Esophagus squamous epithelium (tissue), 5 donors: ENCODE results near the gene ZNF296. TPM values are rescaled to one million over a fixed set of nuclear protein-coding genes. Genes with fewer than 3 reads are reported as not detected.
A peak's percentile ranks its signal among the peaks of the same experiment; 100 is the strongest.

Source experiments
- DNase-seq: peaks from one replicate; lab custom pipeline; 2025; lab: John Stamatoyannopoulos, UW
- H3K27ac ChIP-seq, 4 donors: fragments of 200-600 bp; sonication (generic); one replicate each; pipeline ENCODE4 v1.5.1; 2016 to 2019; ENCODE audit warnings: mild to moderate bottlenecking in 1 of 4
- H3K27me3 ChIP-seq, 4 donors: fragments of 200-600 bp; sonication (generic); 1 replicate in 3 of 4; 2 replicates in 1 of 4; pipeline versions ENCODE4 v1.5.1 to v1.6.0; 2017 to 2021; ENCODE audit warnings: antibody characterized with exemption in 1 of 4
- H3K36me3 ChIP-seq, 3 donors: fragments of 200-600 bp; sonication (generic); one replicate each; pipeline ENCODE4 v1.5.1; 2016 to 2019
- H3K4me1 ChIP-seq, 3 donors: fragments of 200-600 bp; sonication (generic); one replicate each; pipeline ENCODE4 v1.5.1; 2017 to 2019
- H3K4me3 ChIP-seq, 4 donors: fragments of 200-600 bp; sonication (generic); 1 replicate in 3 of 4; 2 replicates in 1 of 4; pipeline ENCODE4 v1.5.1; 2016 to 2019; ENCODE audit warnings: mild to moderate bottlenecking in 2 of 4, moderate library complexity in 1 of 4
- H3K9me3 ChIP-seq, 3 donors: fragments of 200-600 bp; sonication (generic); one replicate each; pipeline ENCODE4 v1.5.1; 2016 to 2019
- POLR2A ChIP-seq, 4 donors: fragments of 450-650 bp; IDR thresholded peaks; one replicate each; pipeline ENCODE4 v1.6.1; 2017; ENCODE audit warnings: antibody characterized with exemption in 4 of 4, mild to moderate bottlenecking in 4 of 4, moderate library complexity in 3 of 4
- WGBS, 2 donors: methylation state at CpG; one replicate each; pipeline ENCODE4 v1.1.5; 2018; 5-methylcytosine and 5-hydroxymethylcytosine counted together
- intact Hi-C: fragments of 100-400 bp; cut with DNase I; formaldehyde crosslinking; loops from one replicate; pipeline ENCODE4 v1.15.0; 2022
- total RNA-seq, 4 donors: library from RNA; depleted of rRNA; stranded (reverse); fragments of >200 nt; gene quantifications; one replicate each; pipeline ENCODE4 v1.1.0, GENCODE V29; 2016
- TF ChIP-seq, protein P1 (sequence below), 6 experiments: fragments of 450-650 bp in 4 of 6; fragments of 200-600 bp in 2 of 6; sonication (generic) in 2 of 6; IDR thresholded peaks; one replicate each; pipeline ENCODE4 v1.5.1; 2016 to 2019; ENCODE audit warnings: antibody characterized with exemption in 6 of 6, mild to moderate bottlenecking in 4 of 6, moderate library complexity in 4 of 6
- donor health status: DM: yes; HTN: yes; CAD: no.

The ZNF296 gene
- total RNA-seq, 4 donors from 2014 or later = 4.0 to 17.7 (median 4.5) TPM

DNA sequence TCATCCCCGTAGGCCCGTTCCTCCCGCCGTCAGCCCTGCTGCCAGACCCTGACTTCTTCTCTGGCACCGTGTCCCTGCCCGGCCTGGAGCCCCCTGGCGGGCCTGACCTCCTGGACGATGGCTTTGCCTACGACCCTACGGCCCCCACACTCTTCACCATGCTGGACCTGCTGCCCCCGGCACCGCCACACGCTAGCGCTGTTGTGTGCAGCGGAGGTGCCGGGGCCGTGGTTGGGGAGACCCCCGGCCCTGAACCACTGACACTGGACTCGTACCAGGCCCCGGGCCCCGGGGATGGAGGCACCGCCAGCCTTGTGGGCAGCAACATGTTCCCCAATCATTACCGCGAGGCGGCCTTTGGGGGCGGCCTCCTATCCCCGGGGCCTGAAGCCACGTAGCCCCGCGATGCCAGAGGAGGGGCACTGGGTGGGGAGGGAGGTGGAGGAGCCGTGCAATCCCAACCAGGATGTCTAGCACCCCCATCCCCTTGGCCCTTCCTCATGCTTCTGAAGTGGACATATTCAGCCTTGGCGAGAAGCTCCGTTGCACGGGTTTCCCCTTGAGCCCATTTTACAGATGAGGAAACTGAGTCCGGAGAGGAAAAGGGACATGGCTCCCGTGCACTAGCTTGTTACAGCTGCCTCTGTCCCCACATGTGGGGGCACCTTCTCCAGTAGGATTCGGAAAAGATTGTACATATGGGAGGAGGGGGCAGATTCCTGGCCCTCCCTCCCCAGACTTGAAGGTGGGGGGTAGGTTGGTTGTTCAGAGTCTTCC is 38.7 kb downstream of the ZNF296 start:
- H3K27ac ChIP-seq = peak overlapping the region in 2 of 4 donors; percentile 97 to 99
- H3K36me3 ChIP-seq = peaks cover 9 to 71% (median 20%) of the 10 kb centered on the region in 3 donors
- 82 to 85% methylated on average over 11 to 14 of the region's 37 CpGs for WGBS, 2 donors
- peaks cover 18 to 41% (median 32%) of the 10 kb centered on the region in 3 donors for H3K4me1 ChIP-seq
- no peaks in the 10 kb centered on the region for H3K27me3 ChIP-seq
- H3K4me3 ChIP-seq = no peak overlapping the region
- no peak for DNase-seq
- intact Hi-C loops = no loop called here
- TF ChIP-seq, protein P1, sequence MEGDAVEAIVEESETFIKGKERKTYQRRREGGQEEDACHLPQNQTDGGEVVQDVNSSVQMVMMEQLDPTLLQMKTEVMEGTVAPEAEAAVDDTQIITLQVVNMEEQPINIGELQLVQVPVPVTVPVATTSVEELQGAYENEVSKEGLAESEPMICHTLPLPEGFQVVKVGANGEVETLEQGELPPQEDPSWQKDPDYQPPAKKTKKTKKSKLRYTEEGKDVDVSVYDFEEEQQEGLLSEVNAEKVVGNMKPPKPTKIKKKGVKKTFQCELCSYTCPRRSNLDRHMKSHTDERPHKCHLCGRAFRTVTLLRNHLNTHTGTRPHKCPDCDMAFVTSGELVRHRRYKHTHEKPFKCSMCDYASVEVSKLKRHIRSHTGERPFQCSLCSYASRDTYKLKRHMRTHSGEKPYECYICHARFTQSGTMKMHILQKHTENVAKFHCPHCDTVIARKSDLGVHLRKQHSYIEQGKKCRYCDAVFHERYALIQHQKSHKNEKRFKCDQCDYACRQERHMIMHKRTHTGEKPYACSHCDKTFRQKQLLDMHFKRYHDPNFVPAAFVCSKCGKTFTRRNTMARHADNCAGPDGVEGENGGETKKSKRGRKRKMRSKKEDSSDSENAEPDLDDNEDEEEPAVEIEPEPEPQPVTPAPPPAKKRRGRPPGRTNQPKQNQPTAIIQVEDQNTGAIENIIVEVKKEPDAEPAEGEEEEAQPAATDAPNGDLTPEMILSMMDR (IDR thresholded peaks at IDR 0.05) = no peak
- H3K9me3 ChIP-seq = no peaks in the 10 kb centered on the region

DNA sequence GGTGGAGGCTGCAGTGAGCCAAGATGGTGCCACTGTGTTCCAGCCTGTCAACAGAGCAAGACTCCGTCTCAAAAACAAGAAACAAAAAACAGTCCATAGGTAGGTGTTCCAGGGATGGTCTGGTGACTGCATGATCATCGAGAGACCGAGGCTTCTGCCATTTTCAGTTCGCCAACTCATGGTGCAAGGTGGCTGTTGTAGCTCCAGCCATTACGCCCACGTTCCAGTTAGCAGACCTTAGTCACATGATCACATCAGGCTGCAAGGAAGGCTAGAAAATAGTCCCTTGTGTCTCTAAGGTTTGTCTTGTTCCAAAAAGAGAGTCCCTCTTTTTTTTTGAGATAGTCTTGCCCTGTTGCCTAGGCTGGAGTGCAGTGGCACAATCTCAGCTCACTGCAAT is 40.5 kb downstream of the ZNF296 start:
- TF ChIP-seq, protein P1 (IDR thresholded peaks at IDR 0.05) = no peak
- TF ChIP-seq POLR2A (IDR thresholded peaks at IDR 0.05) = no peak
- Histone ChIP-seq H3K4me3 (no peak overlapping the region), H3K4me1 (peaks cover 18 to 23% (median 18%) of the 10 kb centered on the region in 3 donors), H3K27me3 (no peaks in the 10 kb centered on the region), H3K36me3 (peaks cover 7 to 70% (median 12%) of the 10 kb centered on the region in 3 donors), H3K9me3 (no peaks in the 10 kb centered on the region), H3K27ac (no peak overlapping the region)
- 97 to 98% methylated on average over 6 of the region's 6 CpGs for WGBS, 2 donors
- intact Hi-C loops = no loop called here
- DNase-seq = no peak

DNA sequence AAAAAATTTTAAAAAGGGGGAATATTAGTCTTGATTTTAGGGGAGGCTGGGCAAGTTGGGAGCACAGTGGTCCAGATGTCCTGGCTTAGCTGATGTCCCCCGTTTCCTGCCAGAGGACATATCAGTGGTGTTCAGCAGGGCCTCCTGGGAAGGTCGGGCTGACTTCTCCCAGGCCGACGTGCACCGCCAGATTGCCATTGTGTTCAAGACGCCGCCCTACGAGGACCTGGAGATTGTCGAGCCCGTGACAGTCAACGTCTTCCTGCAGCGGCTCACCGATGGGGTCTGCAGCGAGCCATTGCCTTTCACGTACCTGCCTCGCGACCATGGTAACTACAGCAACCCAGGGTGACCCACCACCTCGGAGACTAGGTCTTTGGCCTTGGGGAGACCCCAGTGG is 43.9 kb downstream of the ZNF296 start:
- H3K27ac ChIP-seq = no peak overlapping the region
- no peaks in the 10 kb centered on the region for H3K9me3 ChIP-seq
- H3K36me3 ChIP-seq = peaks cover 3 to 90% (median 13%) of the 10 kb centered on the region in 3 donors
- intact Hi-C loops = no loop called here
- no peak overlapping the region for H3K4me3 ChIP-seq
- H3K27me3 ChIP-seq = no peaks in the 10 kb centered on the region
- H3K4me1 ChIP-seq = no peaks in the 10 kb centered on the region
- DNase-seq = no peak
- TF ChIP-seq POLR2A (IDR thresholded peaks at IDR 0.05) = no peak
- TF ChIP-seq, protein P1 (IDR thresholded peaks at IDR 0.05) = no peak
- WGBS, 2 donors = 90 to 96% methylated on average over 3 to 18 of the region's 18 CpGs

DNA sequence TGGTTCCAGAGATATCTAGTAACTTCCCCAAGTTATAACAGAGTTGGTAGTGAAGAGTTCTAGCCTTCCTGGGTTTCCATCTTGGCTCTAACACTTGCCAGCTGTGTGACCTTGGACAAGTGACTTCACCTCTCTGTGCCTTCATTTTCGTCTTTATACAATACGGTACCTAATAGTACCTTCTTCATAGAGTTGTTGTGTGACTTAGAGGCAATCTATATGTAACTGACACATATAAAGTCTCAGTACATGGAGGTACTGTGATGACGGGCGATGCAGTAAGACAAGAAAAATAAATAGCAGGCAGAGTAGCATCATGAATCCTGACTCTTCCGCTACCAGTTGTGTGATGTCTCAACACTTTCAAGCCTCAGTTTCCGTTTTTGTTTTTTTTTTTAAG is 45.5 kb downstream of the ZNF296 start:
- no peak for TF ChIP-seq POLR2A (IDR thresholded peaks at IDR 0.05)
- TF ChIP-seq, protein P1 (IDR thresholded peaks at IDR 0.05) = no peak
- Histone ChIP-seq H3K36me3 (peaks cover 3 to 84% (median 13%) of the 10 kb centered on the region in 3 donors), H3K9me3 (no peaks in the 10 kb centered on the region), H3K4me1 (no peaks in the 10 kb centered on the region), H3K27ac (no peak overlapping the region), H3K27me3 (no peaks in the 10 kb centered on the region), H3K4me3 (no peak overlapping the region)
- intact Hi-C loops = no loop called here
- DNase-seq = no peak
- WGBS, 2 donors = 89 to 99% methylated on average over 6 of the region's 6 CpGs

DNA sequence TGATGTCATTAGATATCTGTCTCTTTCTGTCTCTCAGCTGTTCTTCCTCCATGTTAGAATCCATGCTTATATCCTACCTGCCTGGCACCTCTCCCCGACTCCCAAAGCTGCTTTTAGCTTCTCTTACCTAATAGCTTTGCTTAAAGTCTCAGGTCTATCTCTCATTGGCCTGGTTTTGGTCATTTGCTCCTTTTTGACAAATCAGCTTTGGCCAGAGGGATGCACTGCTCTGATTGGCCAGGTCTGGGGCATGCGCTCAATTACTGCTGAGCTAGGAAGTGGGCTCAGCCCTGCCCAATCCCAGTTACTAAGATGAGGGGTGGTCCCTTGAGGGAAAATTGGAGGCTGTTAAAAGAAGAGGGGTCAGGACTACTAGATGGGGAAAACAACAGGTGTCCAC is 48.9 kb downstream of the ZNF296 start:
- no peak overlapping the region for H3K27ac ChIP-seq
- intact Hi-C loops = no loop called here
- H3K4me3 ChIP-seq = no peak overlapping the region
- no peaks in the 10 kb centered on the region for H3K9me3 ChIP-seq
- no peak for DNase-seq
- TF ChIP-seq, protein P1 (IDR thresholded peaks at IDR 0.05) = no peak
- TF ChIP-seq POLR2A (IDR thresholded peaks at IDR 0.05) = no peak
- no peaks in the 10 kb centered on the region for H3K27me3 ChIP-seq
- H3K36me3 ChIP-seq = peaks cover 0 to 62% (median 5%) of the 10 kb centered on the region in 3 donors
- no peaks in the 10 kb centered on the region for H3K4me1 ChIP-seq
- 95 to 96% methylated on average over 2 of the region's 2 CpGs for WGBS, 2 donors
